ENCODE measurements around the gene NISCH.

- TF ChIP-seq CTCF (conservative IDR thresholded peaks at IDR 0.05 in 1 of 2, IDR thresholded peaks at IDR 0.05 in 1 of 2; ENCODE audit: low read depth in 1 of 2, low read length in 2 of 2) (no peak), EZH2 (IDR thresholded peaks at IDR 0.05; ENCODE audit: low read length, missing control alignments) (no peak)
These were observed 57.3 kb downstream of the NISCH start for GRCh38 chr3:52512727-52513126.
